Smooth muscle cell (in vitro differentiated cells): ENCODE measurements around the gene SULF2. TPM values are rescaled to one million over a fixed set of nuclear protein-coding genes. Genes with fewer than 3 reads are reported as not detected.

Experiments
- DNase-seq: peaks from one replicate; lab custom pipeline; 2025; ENCODE audit not compliant: unreplicated experiment; lab: John Stamatoyannopoulos, UW
- H2AFZ ChIP-seq: fragments of 200-600 bp; sonication (generic); 2 replicates; pipeline ENCODE4 v1.6.0; 2016; ENCODE audit warnings: antibody characterized with exemption, low read depth, mild to moderate bottlenecking
- H3F3A ChIP-seq: fragments of 200-600 bp; sonication (generic); 2 replicates; pipeline ENCODE4 v1.6.0; 2017; ENCODE audit warnings: antibody characterized with exemption, low read depth
- H3K27ac ChIP-seq: fragments of 200-600 bp; sonication (generic); 2 replicates; pipeline ENCODE4 v1.5.1; 2016; ENCODE audit warnings: low read depth, mild to moderate bottlenecking
- H3K27me3 ChIP-seq: fragments of 200-600 bp; sonication (generic); 2 replicates; pipeline ENCODE4 v1.6.1; 2016; ENCODE audit warnings: low read depth, mild to moderate bottlenecking
- H3K36me3 ChIP-seq: fragments of 200-600 bp; sonication (generic); 2 replicates; pipeline ENCODE4 v1.5.1; 2016; ENCODE audit warnings: low read depth
- H3K4me1 ChIP-seq: fragments of 200-600 bp; sonication (generic); 2 replicates; pipeline ENCODE4 v1.5.1; 2016; ENCODE audit warnings: low read depth
- H3K4me2 ChIP-seq: fragments of 200-600 bp; sonication (generic); 2 replicates; pipeline ENCODE4 v1.6.0; 2016; ENCODE audit warnings: mild to moderate bottlenecking
- H3K4me3 ChIP-seq: fragments of 200-600 bp; sonication (generic); 2 replicates; pipeline ENCODE4 v1.5.1; 2016; ENCODE audit warnings: mild to moderate bottlenecking
- H3K79me2 ChIP-seq: fragments of 200-600 bp; sonication (generic); 2 replicates; pipeline ENCODE4 v1.6.0; 2016; ENCODE audit warnings: low read depth, mild to moderate bottlenecking
- H3K9ac ChIP-seq: fragments of 200-600 bp; sonication (generic); 2 replicates; pipeline ENCODE4 v1.6.0; 2016; ENCODE audit warnings: low read depth
- H3K9me3 ChIP-seq: fragments of 200-600 bp; sonication (generic); replicated peaks from 2 replicates; pipeline ENCODE4 v1.5.1; 2016; ENCODE audit warnings: low read depth
- H4K20me1 ChIP-seq: fragments of 200-600 bp; sonication (generic); 2 replicates; pipeline ENCODE4 v1.6.0; 2016; ENCODE audit warnings: low read depth
- WGBS: methylation state at CpG from one replicate; pipeline ENCODE4 v1.1.7; 2016; ENCODE audit warnings: low lambda C conversion rate; 5-methylcytosine and 5-hydroxymethylcytosine counted together
- polyA plus RNA-seq: library from polyadenylated mRNA; unstranded; fragments of >200 nt; fragmentation: Nextera tagmentation; extraction: Ambion mirVana; gene quantifications from 2 replicates; pipeline ENCODE4 v1.2.1, GENCODE V29; 2016
- total RNA-seq: library from RNA; depleted of rRNA; stranded (reverse); fragments of >200 nt; gene quantifications from 2 replicates; pipeline ENCODE4 v1.2.3, GENCODE V29; 2014
- TF ChIP-seq, protein P1 (sequence below): fragments of 200-600 bp; sonication (generic); IDR thresholded peaks from 2 replicates; pipeline ENCODE4 v1.5.1; 2017; ENCODE audit warnings: borderline replicate concordance, mild to moderate bottlenecking, antibody characterized with exemption; ENCODE audit not compliant: insufficient read depth, poor library complexity, severe bottlenecking

SULF2 gene
- total and polyA plus RNA-seq, 2 experiments from 2014 or later = 109 to 144 TPM

GRCh38 chr20:47821481-47822100, 36.3 kb upstream of the SULF2 start:
- Histone ChIP-seq H3K4me3 (no peak overlapping the region), H3K9me3 (no peaks in the 10 kb centered on the region), H3F3A (no peaks in the 10 kb centered on the region), H3K4me2 (no peak overlapping the region), H3K4me1 (no peaks in the 10 kb centered on the region), H4K20me1 (no peaks in the 10 kb centered on the region), H3K36me3 (no peaks in the 10 kb centered on the region), H3K79me2 (no peaks in the 10 kb centered on the region), H3K27ac (no peak overlapping the region), H2AFZ (no peak overlapping the region), H3K27me3 (no peaks in the 10 kb centered on the region), H3K9ac (no peak overlapping the region)
- DNase-seq = no peak
- WGBS = 51% methylated on average over 12 of the region's 13 CpGs
- TF ChIP-seq, protein P1, sequence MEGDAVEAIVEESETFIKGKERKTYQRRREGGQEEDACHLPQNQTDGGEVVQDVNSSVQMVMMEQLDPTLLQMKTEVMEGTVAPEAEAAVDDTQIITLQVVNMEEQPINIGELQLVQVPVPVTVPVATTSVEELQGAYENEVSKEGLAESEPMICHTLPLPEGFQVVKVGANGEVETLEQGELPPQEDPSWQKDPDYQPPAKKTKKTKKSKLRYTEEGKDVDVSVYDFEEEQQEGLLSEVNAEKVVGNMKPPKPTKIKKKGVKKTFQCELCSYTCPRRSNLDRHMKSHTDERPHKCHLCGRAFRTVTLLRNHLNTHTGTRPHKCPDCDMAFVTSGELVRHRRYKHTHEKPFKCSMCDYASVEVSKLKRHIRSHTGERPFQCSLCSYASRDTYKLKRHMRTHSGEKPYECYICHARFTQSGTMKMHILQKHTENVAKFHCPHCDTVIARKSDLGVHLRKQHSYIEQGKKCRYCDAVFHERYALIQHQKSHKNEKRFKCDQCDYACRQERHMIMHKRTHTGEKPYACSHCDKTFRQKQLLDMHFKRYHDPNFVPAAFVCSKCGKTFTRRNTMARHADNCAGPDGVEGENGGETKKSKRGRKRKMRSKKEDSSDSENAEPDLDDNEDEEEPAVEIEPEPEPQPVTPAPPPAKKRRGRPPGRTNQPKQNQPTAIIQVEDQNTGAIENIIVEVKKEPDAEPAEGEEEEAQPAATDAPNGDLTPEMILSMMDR = no peak

DNA sequence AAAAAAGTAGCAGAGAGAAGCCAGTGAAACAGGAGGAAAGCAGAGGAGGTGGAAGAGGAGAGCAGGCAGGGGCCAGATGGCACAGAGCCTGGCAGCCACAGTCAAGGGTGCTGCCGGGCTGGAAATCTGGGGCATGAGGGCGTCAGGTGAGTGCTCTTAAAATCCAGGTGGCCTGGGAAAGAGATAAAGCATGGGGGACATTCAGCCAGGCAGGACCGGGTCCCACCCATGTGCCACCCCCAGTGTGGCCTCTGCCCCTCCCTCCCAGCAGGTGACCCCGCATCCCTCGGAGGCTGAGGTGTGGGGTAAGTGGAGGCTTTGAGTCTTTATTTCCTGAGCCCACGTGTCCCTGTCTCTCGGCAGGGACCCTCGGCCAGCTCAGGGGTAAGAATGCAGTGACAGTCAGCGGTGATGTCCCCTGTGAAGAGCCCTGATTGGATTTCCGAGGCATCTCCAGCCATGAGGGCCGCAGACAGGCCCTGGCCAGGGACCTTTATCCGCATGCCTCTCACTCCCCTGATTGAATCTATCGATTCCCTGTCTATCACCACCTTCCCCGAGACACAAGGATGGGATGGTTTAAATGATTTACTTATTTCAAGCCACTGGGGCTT, 33.8 kb upstream of the SULF2 start:
- H3K4me1 ChIP-seq = no peaks in the 10 kb centered on the region
- no peaks in the 10 kb centered on the region for H4K20me1 ChIP-seq
- DNase-seq = no peak
- H3K4me3 ChIP-seq = no peak overlapping the region
- no peak overlapping the region for H2AFZ ChIP-seq
- H3K4me2 ChIP-seq = no peak overlapping the region
- no peaks in the 10 kb centered on the region for H3K9me3 ChIP-seq
- WGBS = 85% methylated on average over 14 of the region's 14 CpGs
- TF ChIP-seq, protein P1 = no peak
- H3K36me3 ChIP-seq = no peaks in the 10 kb centered on the region
- no peaks in the 10 kb centered on the region for H3K79me2 ChIP-seq
- H3K9ac ChIP-seq = no peak overlapping the region
- no peaks in the 10 kb centered on the region for H3F3A ChIP-seq
- H3K27ac ChIP-seq = no peak overlapping the region
- H3K27me3 ChIP-seq = no peaks in the 10 kb centered on the region

DNA sequence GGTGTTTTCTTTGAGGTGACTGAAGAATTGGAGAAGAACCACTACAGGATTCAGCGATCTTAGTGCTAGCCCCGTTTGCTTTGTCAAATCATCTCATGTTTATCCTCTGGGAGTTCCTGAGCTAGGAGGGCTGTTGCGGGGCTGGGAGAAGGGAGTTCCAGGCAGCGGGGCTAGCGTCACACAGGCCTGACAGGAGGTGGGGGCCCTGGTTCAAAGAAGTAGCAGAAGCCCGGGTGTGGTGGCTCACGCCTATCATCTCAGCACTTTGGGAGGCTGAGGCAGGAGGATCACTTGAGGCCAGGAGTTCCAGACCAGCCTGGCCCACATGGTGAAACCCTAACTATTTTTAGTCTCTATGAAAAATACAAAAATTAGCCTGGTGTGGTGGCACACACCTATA, 33.2 kb upstream of the SULF2 start:
- Histone ChIP-seq H4K20me1 (no peaks in the 10 kb centered on the region), H3K4me1 (no peaks in the 10 kb centered on the region), H3K9me3 (no peaks in the 10 kb centered on the region), H3K79me2 (no peaks in the 10 kb centered on the region), H3F3A (no peaks in the 10 kb centered on the region), H3K36me3 (no peaks in the 10 kb centered on the region), H3K4me3 (no peak overlapping the region), H2AFZ (no peak overlapping the region), H3K9ac (no peak overlapping the region), H3K27me3 (no peaks in the 10 kb centered on the region), H3K27ac (no peak overlapping the region), H3K4me2 (no peak overlapping the region)
- TF ChIP-seq, protein P1 = no peak
- no peak for DNase-seq
- 90% methylated on average over 7 of the region's 7 CpGs for WGBS

DNA sequence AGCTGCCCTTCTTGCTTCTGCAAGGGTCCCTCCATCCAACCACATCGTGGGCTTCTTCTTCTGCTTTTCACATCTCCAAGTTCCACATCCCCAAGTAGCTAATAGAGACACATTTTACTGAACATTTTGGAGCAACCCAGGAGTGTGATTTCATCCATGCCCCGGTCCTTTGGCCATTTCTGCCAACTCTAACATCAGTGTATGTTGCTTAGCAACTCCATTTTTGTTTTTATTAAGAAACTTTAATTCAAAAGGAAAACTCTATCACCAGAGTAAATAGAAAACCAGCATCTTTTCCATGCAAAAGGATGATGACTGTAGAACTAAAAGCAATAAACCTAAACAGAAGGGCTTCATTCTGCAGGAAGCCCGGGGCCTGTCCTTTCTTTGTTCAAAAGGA, 32.7 kb upstream of the SULF2 start:
- Histone ChIP-seq H2AFZ (no peak overlapping the region), H3F3A (no peaks in the 10 kb centered on the region), H4K20me1 (no peaks in the 10 kb centered on the region), H3K79me2 (no peaks in the 10 kb centered on the region), H3K4me2 (no peak overlapping the region), H3K9me3 (no peaks in the 10 kb centered on the region), H3K4me1 (no peaks in the 10 kb centered on the region), H3K27me3 (no peaks in the 10 kb centered on the region), H3K4me3 (no peak overlapping the region), H3K9ac (no peak overlapping the region), H3K27ac (no peak overlapping the region), H3K36me3 (no peaks in the 10 kb centered on the region)
- no peak for DNase-seq
- WGBS = 91% methylated on average over 3 of the region's 3 CpGs
- TF ChIP-seq, protein P1 = no peak
